Neutrophil (primary cell): ENCODE results near the gene RADIL.

ENCODE experiments used
- H3K27ac ChIP-seq: fragments of 200-600 bp; sonication (generic); 2 replicates; pipeline ENCODE4 v1.5.1; 2016; ENCODE audit warnings: mild to moderate bottlenecking, moderate library complexity
- H3K27me3 ChIP-seq: fragments of 200-600 bp; sonication (generic); 2 replicates; pipeline ENCODE4 v1.6.0; 2016; ENCODE audit warnings: mild to moderate bottlenecking
- H3K36me3 ChIP-seq: fragments of 200-600 bp; sonication (generic); 2 replicates; pipeline ENCODE4 v1.5.1; 2017
- H3K4me1 ChIP-seq, 2 experiments: fragments of 200-600 bp in 1 of 2; sonication (generic) in 1 of 2; 1 replicate in 1 of 2; 2 replicates in 1 of 2; pipeline versions ENCODE4 v1.5.1 to v1.6.1; 2013 to 2016; ENCODE audit warnings: low read depth in 1 of 2, low read length in 1 of 2, mild to moderate bottlenecking in 1 of 2, moderate library complexity in 1 of 2; ENCODE audit not compliant: control insufficient read depth in 1 of 2, insufficient read depth in 1 of 2
- H3K4me3 ChIP-seq, 2 experiments: fragments of 200-600 bp in 1 of 2; sonication (generic) in 1 of 2; 1 replicate in 1 of 2; 2 replicates in 1 of 2; pipeline ENCODE4 v1.5.1; 2013 to 2016; ENCODE audit warnings: low read depth in 1 of 2, low read length in 1 of 2, mild to moderate bottlenecking in 1 of 2, moderate library complexity in 1 of 2
- H3K9me3 ChIP-seq: fragments of 200-600 bp; sonication (generic); 2 replicates; pipeline ENCODE4 v1.5.1; 2016
- CTCF ChIP-seq: fragments of 200-600 bp; sonication (generic); IDR thresholded peaks from 2 replicates; pipeline ENCODE4 v1.5.1; 2016; ENCODE audit warnings: antibody characterized with exemption

Gene RADIL

GRCh38 chr7:4765776-4766490, 117.6 kb downstream of the RADIL start:
- no peak for TF ChIP-seq CTCF
- Histone ChIP-seq H3K4me3 (no peak overlapping the region), H3K4me1 (no peaks in the 10 kb centered on the region), H3K9me3 (no peaks in the 10 kb centered on the region), H3K36me3 (peaks cover 63% of the 10 kb centered on the region), H3K27ac (no peak overlapping the region), H3K27me3 (no peaks in the 10 kb centered on the region)

- H3K36me3 ChIP-seq = peaks cover 77% of the 10 kb centered on the region
- H3K4me3 ChIP-seq = no peak overlapping the region
Measured at GRCh38 chr7:4764402-4765007, 119.0 kb downstream of the RADIL start.

GRCh38 chr7:4763794-4764185, 119.7 kb downstream of the RADIL start:
- TF ChIP-seq CTCF = no peak
- peaks cover 84% of the 10 kb centered on the region for H3K36me3 ChIP-seq
- no peaks in the 10 kb centered on the region for H3K9me3 ChIP-seq
- no peaks in the 10 kb centered on the region for H3K27me3 ChIP-seq
- no peak overlapping the region for H3K4me3 ChIP-seq
- H3K4me1 ChIP-seq = no peaks in the 10 kb centered on the region
- H3K27ac ChIP-seq = no peak overlapping the region

More at GRCh38 chr7:4764402-4765007, 119.0 kb downstream of the RADIL start:
- Histone ChIP-seq H3K4me1 (no peaks in the 10 kb centered on the region), H3K27ac (no peak overlapping the region), H3K9me3 (no peaks in the 10 kb centered on the region), H3K27me3 (no peaks in the 10 kb centered on the region)
- TF ChIP-seq CTCF = no peak

GRCh38 chr7:4763091-4763793, 120.3 kb downstream of the RADIL start:
- TF ChIP-seq CTCF = no peak
- H3K27ac ChIP-seq = no peak overlapping the region
- H3K36me3 ChIP-seq = peaks cover 85% of the 10 kb centered on the region
- H3K4me3 ChIP-seq = no peak overlapping the region
- H3K27me3 ChIP-seq = no peaks in the 10 kb centered on the region
- no peaks in the 10 kb centered on the region for H3K9me3 ChIP-seq
- H3K4me1 ChIP-seq = no peaks in the 10 kb centered on the region

- Histone ChIP-seq H3K9me3 (no peaks in the 10 kb centered on the region), H3K4me3 (no peak overlapping the region), H3K27me3 (no peaks in the 10 kb centered on the region), H3K36me3 (peaks cover 92% of the 10 kb centered on the region), H3K4me1 (no peaks in the 10 kb centered on the region), H3K27ac (no peak overlapping the region)
- no peak for TF ChIP-seq CTCF
Measured at GRCh38 chr7:4762121-4763055, 121.1 kb downstream of the RADIL start.
